SKM-1 (cell line): ENCODE data around the gene CAV1.
"Not testable (repeated sequence)": the region's sequence is repeated elsewhere in the genome, so short reads cannot be mapped to it uniquely, and the experiment has no call there.

ENCODE experiments used
- DNase-seq: peaks from one replicate; lab custom pipeline; 2025; ENCODE audit not compliant: unreplicated experiment; lab: John Stamatoyannopoulos, UW

Gene CAV1

GRCh38 chr7:116524609-116525297 lies at the start of gene CAV1:
Gene CAV1 (plus strand): TSS chr7:116525036. CDS start chr7:116525063, 27 bp downstream.
- no peak for DNase-seq

- DNase-seq, result no peak
Observed at GRCh38 chr7:116477625-116478024, 47.2 kb upstream of the CAV1 start.

- DNase-seq, result no peak
Observed at GRCh38 chr7:116478834-116479233, 46.0 kb upstream of the CAV1 start.

GRCh38 chr7:116483271-116483942 lies 41.4 kb upstream of the CAV1 start:
- no peak for DNase-seq

GRCh38 chr7:116484389-116484788 lies 40.4 kb upstream of the CAV1 start:
- not testable (repeated sequence) for DNase-seq

GRCh38 chr7:116487907-116488521 lies 36.8 kb upstream of the CAV1 start:
- DNase-seq, result no peak

GRCh38 chr7:116490351-116490750 lies 34.5 kb upstream of the CAV1 start:
- DNase-seq, result no peak

- no peak for DNase-seq
Observed at GRCh38 chr7:116491887-116492653, 32.8 kb upstream of the CAV1 start.

GRCh38 chr7:116492654-116493109 lies 32.2 kb upstream of the CAV1 start:
- DNase-seq, result no peak

GRCh38 chr7:116493449-116493848 lies 31.4 kb upstream of the CAV1 start:
- DNase-seq, result no peak

GRCh38 chr7:116494472-116494871 lies 30.4 kb upstream of the CAV1 start:
- DNase-seq, result no peak

GRCh38 chr7:116495736-116496135 lies 29.1 kb upstream of the CAV1 start:
- no peak for DNase-seq

GRCh38 chr7:116496653-116497052 lies 28.2 kb upstream of the CAV1 start:
- DNase-seq, result no peak

GRCh38 chr7:116497708-116498107 lies 27.1 kb upstream of the CAV1 start:
- no peak for DNase-seq

- no peak for DNase-seq
Observed at GRCh38 chr7:116499168-116500077, 25.4 kb upstream of the CAV1 start, which contains the start of gene CAV2. Gene CAV2 (plus strand): TSS chr7:116499738. CDS start chr7:116499782, 44 bp downstream.

GRCh38 chr7:116500078-116500853 lies 24.6 kb upstream of the CAV1 start:
- DNase-seq, result no peak

- no peak for DNase-seq
Observed at GRCh38 chr7:116501425-116502167, 23.2 kb upstream of the CAV1 start.

GRCh38 chr7:116502201-116503096 lies 22.4 kb upstream of the CAV1 start:
- DNase-seq, result no peak
